NCI-H82 (cell line): ENCODE results near the gene POLR3B.
"Not testable (repeated sequence)": the region's sequence is repeated elsewhere in the genome, so short reads cannot be mapped to it uniquely, and the experiment has no call there.

Source experiments
- DNase-seq: peaks from one replicate; lab custom pipeline; 2025; lab: John Stamatoyannopoulos, UW

The POLR3B gene

GRCh38 chr12:106342397-106343213 is 14.9 kb upstream of the POLR3B start:
- DNase-seq: no peak

DNA sequence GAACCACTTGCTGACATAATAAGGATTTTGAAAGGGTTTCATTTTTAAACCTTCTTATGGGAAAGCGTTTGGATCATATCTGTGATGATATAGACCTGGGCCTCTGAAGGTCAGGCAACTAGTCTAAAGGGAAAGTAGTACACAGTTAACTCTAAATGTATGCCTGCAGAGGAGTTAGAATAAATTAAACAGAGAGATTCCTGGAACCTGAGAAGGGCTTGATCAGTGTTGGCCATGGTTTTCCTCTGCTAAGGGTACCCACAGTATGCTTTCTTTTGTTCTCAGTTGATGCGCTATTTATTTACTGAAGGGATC is 14.4 kb upstream of the POLR3B start:
- DNase-seq: no peak

- no peak for DNase-seq
Measured at GRCh38 chr12:106344131-106344530, 13.4 kb upstream of the POLR3B start.

DNA sequence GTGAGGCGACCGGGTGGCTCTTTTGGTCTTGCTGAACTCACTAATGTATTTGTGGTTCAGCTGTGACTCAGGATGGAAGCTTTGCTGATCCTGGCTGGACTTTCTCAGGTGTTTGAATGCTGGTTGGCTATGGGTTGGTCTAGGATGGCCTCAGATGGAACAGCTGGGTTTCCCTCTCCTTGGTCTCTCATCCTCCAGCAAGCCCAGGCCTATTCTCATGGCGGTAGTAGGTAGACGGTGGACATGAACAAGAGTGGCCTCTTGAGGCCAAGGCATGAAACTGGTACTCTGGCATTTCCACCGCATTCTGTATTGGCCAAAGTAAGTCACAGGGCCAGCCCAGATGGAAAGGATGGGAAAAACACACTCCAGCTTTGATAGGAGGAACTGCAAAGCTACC is 11.8 kb upstream of the POLR3B start:
- peak; percentile 73 for DNase-seq

DNA sequence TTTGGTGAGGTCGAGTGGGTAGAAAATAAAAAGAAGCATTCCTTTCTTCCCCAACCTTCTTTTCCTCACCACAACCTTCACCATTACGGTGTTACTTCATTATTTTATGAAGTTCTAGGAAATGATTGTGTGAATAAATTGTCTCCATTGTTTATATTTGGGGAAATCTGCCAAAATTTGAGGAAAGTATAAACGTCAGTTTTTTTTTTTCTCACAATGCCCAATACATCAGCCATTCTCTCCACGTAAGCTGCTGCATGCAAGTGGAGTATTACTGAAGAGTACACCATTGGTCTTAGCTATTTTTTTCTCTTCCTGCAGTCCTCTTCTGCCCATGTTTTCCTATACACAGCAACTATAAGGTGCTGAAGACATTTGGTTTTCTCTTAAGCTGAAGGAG is 9.1 kb upstream of the POLR3B start:
- no peak for DNase-seq

DNA sequence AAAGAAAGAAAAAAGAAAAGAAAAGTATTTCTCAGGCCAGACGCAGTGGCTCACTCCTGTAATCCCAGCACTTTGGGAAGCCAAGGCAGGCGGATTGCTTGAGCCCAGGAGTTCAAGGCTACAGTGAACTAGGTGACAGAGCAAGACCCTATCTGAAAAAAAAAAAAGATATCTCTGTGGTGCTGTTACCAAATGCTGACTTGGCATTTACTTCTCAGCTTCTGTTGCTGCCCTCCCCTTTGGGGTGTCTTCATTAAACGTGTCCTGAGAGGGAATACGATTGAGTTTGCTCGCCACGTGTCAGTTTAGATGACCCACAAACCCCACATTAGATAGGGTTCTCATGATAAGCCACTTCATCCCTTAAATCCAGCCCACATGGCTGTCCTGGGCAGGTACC is 4.4 kb upstream of the POLR3B start:
- no peak for DNase-seq

DNA sequence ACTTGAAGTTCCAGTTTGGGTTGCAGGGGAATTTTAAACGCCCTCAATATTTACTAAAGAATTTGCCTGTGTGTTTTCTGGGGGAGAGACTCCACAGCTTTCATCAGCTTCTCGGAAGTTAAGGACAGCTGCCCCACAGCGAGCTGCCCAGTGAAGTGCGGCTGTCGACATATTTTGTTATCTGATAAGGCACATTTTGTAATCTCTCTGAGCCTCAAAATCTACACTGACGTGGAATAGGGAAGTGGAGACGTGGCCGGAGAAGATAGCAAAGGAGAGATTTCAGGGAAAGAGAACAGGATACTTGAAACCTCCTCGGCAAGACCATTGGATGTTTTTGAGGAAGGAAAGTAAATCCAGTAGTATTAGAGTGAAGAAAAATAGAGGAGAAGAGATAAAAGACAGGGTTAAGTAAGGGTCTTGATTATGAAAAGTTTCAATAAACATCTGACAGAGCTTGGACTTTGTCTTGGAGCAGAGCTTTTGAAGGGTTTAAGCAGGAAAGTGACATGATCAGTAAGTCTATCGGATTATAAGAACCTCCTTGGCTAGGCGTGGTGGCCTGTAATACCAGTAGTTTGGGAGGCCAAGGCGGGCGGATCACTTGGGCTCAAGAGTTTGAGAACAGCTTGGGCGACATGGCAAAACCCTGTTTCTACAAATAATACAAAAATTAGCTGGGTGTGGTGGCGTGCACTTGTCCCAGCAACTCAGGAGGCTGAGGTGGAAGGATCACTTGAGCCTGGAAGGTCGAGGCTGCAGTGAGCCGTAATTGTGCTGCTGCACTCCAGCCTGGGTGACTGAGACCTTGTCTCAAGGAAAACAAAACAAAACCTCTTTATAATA is 1.1 kb downstream of the POLR3B start:
- peak; percentile 69 for DNase-seq

GRCh38 chr12:106359646-106360399 is 2.3 kb downstream of the POLR3B start:
- DNase-seq: no peak

DNA sequence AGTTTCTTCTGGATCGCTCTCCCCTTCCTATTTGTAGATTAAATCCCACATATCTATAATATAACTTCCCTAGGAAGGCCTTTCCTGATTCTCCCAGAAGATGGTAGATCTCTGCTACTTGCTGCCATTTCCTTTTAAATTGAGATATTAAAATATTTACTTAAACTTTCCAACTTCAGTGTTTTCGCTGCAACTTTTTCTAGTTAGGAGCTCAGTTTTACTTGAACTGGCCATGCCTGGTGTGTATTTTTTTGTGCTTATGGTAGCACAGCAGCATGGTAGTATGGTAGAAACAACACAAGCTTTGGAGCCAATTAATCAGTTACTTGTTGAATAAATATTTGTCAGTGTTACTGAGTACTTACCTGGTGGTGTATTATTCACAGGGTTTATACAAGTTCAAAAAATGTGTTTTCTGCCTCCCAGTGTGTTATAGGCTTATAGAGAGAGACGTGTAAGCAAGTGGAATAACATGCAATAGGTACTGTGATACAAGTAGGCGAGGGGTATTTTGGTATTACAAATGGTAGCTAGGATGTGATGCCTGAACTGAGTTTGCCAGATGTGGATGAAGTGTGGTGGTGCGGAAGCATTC is 2.9 kb downstream of the POLR3B start:
- DNase-seq: no peak

DNA sequence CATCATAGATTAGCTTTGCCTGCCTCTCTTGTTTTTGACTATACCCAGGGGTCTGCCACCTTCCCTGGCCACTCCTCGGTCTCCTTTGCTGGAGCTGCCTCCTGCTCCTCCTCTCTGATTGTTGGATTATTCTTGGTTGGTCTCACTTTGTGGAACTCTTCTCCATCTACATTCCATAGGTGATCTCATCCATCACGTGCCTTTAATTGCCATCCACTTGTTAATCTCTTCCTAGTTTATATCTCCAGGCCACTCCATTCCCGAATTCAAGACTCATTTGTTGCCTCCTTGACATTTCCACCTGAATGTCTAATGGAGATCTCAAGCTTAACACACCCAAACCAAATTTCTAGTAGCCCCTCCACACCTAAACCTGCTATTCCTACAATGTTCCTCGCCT is 5.4 kb downstream of the POLR3B start:
- no peak for DNase-seq

DNA sequence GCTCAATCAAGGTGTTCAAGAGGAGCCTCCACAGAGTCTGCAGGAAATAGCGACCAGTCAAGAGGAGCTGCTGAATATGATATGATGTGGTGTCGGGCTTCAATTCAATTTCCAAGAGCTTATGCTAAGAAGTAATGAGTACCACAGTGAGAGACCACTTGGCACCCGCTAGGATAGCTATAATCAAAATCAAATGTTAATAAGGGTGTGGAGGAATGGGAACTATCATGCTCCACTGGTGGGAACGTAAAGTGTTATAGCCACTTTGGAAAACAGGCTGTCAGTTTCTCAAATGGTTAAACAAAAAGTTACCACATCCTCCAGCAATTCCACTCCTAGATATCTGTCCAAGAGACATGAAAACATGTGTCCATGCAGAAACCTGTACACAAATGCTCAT is 6.7 kb downstream of the POLR3B start:
- no peak for DNase-seq

GRCh38 chr12:106369624-106370346 is 12.2 kb downstream of the POLR3B start:
- DNase-seq: no peak

GRCh38 chr12:106378788-106379187 is 21.2 kb downstream of the POLR3B start:
- DNase-seq: no peak

- no peak for DNase-seq
Measured at GRCh38 chr12:106380954-106381353, 23.4 kb downstream of the POLR3B start.

DNA sequence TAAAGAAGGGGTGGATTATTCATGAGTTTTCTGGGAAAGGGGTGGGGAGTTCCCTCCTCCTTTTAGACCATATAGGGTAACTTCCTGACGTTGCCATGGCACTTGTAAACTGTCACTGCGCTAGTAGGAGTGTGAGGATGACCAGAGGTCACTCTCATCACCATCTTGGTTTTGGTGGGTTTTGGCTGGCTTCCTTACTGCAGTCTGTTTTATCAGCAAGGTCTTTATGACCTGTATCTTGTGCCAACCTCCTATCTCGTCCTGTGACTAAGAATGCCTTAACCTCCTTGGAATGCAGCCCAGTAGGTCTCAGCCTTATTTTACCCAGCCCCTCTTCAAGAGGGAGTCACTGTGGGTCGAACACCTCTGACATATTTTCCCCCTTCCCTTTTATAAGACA is 24.3 kb downstream of the POLR3B start:
- not testable (repeated sequence) for DNase-seq

GRCh38 chr12:106386813-106387535 is 29.4 kb downstream of the POLR3B start:
- DNase-seq: no peak

DNA sequence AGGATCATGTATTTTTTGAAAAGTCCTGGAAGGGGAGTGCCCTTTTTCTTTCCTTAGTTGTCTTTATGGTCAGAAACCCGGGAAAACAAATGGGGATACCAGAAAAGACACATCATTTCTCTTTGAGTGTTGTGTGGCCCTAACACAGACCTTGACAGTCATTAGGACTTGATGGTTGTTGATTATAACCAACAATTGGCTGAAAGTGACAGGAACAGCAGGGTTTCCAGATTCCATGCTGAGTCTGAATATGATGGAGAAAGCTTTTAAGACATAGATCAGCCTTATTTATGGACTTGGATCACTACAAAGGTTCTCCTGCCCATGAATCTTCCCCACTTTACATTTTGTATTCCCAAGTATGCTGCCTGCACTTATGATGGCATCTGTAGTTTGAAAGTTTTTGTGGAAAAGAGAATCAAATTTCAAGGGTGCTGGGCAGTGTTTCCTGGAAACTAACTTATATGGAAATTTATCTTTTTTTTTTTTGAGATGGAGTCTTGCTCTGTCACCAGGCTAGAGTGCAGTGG is 30.4 kb downstream of the POLR3B start:
- no peak for DNase-seq

- DNase-seq: no peak
Measured at GRCh38 chr12:106389151-106389550, 31.6 kb downstream of the POLR3B start.

DNA sequence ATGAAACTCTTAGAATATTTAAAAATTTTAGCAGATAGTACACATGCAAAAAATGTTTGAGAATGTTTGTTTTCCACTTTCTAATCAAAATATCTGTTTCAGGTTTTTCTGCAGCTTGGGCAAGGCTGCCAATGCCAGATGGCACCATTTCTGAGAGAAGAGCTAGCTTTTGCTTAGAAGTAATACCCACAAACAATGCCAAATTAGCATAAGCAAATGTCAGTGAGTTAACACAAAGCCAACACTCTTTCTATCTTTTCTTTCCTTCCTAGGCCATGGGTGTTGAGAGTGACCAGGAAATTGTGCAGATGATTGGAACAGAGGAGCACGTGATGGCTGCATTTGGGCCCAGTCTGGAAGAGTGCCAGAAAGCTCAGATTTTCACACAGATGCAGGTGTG is 35.2 kb downstream of the POLR3B start:
- no peak for DNase-seq

GRCh38 chr12:106409878-106410277 is 52.3 kb downstream of the POLR3B start:
- DNase-seq: no peak

DNA sequence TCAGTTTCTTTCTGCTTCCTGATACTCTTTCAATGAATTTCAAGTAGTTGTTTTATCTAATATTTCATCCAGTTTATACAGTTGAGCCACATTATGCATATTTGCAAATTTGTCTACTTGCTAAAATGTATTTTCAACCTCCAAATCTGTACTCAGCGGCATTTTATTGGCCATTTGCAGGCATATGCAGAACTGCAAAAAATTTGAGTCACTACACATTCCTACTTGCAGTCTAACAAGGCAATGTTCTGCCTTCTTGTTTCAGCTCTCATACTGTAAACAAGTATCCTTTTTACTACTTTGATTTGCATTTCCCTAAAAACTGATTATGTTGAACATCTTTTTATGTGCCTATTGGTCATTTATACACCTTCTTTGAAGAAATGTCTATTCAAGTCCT is 55.0 kb downstream of the POLR3B start:
- no peak for DNase-seq
